SU-DHL-6 (cell line): Measurements from ENCODE around the gene PVALEF.

ENCODE experiments used
- EZH2phosphoT487 ChIP-seq: fragments of 200-600 bp; sonication (generic), shearing (Covaris generic); conservative IDR thresholded peaks from 2 replicates; pipeline ENCODE4 v1.6.1; 2018; ENCODE audit warnings: mild to moderate bottlenecking, antibody characterized with exemption, low read length, moderate library complexity, mixed read lengths
- TF ChIP-seq, protein P1 (sequence below): fragments of 200-600 bp; sonication (generic); IDR thresholded peaks from one replicate; pipeline ENCODE4 v1.5.1; 2017; ENCODE audit warnings: antibody characterized with exemption, mild to moderate bottlenecking, low read length, moderate library complexity; ENCODE audit not compliant: insufficient read depth, poor library complexity, severe bottlenecking

DNA sequence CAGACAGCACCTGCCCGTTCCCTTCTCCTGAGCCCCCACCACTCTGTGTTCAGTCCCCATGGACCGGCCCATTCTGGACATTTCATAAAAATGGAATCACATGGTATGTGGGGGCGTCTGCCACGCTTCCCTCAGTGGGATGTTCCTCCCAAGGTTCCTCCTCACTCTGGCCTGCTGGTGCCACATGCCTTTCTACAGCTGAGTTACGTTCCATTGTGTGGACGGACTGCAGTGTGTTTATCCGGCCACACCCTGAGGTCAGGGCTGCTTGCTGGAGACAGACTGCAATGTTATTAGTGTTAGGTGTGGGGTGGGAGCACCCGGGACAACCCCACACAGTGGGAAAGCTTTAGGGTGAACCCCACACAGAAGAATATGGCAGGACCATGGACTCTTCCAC is 6.6 kb downstream of the PVALEF start:
- TF ChIP-seq, protein P1, sequence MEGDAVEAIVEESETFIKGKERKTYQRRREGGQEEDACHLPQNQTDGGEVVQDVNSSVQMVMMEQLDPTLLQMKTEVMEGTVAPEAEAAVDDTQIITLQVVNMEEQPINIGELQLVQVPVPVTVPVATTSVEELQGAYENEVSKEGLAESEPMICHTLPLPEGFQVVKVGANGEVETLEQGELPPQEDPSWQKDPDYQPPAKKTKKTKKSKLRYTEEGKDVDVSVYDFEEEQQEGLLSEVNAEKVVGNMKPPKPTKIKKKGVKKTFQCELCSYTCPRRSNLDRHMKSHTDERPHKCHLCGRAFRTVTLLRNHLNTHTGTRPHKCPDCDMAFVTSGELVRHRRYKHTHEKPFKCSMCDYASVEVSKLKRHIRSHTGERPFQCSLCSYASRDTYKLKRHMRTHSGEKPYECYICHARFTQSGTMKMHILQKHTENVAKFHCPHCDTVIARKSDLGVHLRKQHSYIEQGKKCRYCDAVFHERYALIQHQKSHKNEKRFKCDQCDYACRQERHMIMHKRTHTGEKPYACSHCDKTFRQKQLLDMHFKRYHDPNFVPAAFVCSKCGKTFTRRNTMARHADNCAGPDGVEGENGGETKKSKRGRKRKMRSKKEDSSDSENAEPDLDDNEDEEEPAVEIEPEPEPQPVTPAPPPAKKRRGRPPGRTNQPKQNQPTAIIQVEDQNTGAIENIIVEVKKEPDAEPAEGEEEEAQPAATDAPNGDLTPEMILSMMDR, result no peak
- TF ChIP-seq EZH2phosphoT487, result no peak
